Activated T-cell treated with anti-CD3 and anti-CD28 coated beads, Interleukin-2, amount 50 U/mL, for 72 hours (primary cell): ENCODE results near the gene CAMK2B. TPM values are rescaled to one million over a fixed set of nuclear protein-coding genes. Genes with fewer than 3 reads are reported as not detected.
A peak's percentile ranks its signal among the peaks of the same experiment; 100 is the strongest.

ENCODE experiments used
- ATAC-seq, 2 donors: fragments of 150-1000 bp; cut with Tn5 transposase; replicated peaks in 1 of 2; 2 replicates each; pipeline ENCODE4 v1.10.0; 2021; ENCODE audit warnings: moderate library complexity in 2 of 2, mild to moderate bottlenecking in 1 of 2
- DNase-seq, 2 donors: peaks; one replicate each; pipeline ENCODE4 v3.0.0; 2021 to 2022; ENCODE audit warnings: mixed read lengths in 1 of 2
- H3K27ac Mint-ChIP-seq: one replicate; pipeline ENCODE4 v1.8.0; 2022; ENCODE audit warnings: mild to moderate bottlenecking, moderate library complexity, mixed read lengths
- H3K27me3 Mint-ChIP-seq: one replicate; pipeline ENCODE4 v1.8.0; 2022; ENCODE audit warnings: low read depth, mixed read lengths
- H3K36me3 Mint-ChIP-seq, 2 donors: one replicate each; pipeline ENCODE4 v1.8.0; 2022; ENCODE audit warnings: mixed read lengths in 2 of 2, mild to moderate bottlenecking in 1 of 2; ENCODE audit not compliant: insufficient read depth in 2 of 2
- H3K4me1 Mint-ChIP-seq: one replicate; pipeline ENCODE4 v1.8.0; 2022; ENCODE audit warnings: low read depth, mixed read lengths
- H3K4me3 Mint-ChIP-seq, 2 donors: one replicate each; pipeline ENCODE4 v1.8.0; 2022; ENCODE audit warnings: mild to moderate bottlenecking in 2 of 2, mixed read lengths in 2 of 2, moderate library complexity in 2 of 2
- H3K9me3 Mint-ChIP-seq, 2 donors: one replicate each; pipeline ENCODE4 v1.8.0; 2022; ENCODE audit warnings: mixed read lengths in 2 of 2
- total RNA-seq, 2 donors: library from RNA; stranded (reverse); gene quantifications; one replicate each; pipeline ENCODE4 v1.2.3, GENCODE V29; 2022

Gene CAMK2B
- total RNA-seq, 2 donors from 2014 or later, result 0.86 to 1.4 TPM

GRCh38 chr7:44256459-44256858, 68.9 kb downstream of the CAMK2B start:
- peaks cover 0 to 4% of the 10 kb centered on the region in 2 donors for H3K9me3 Mint-ChIP-seq
- no peaks in the 10 kb centered on the region for H3K36me3 Mint-ChIP-seq
- no peak for DNase-seq
- H3K27me3 Mint-ChIP-seq, result no peaks in the 10 kb centered on the region
- ATAC-seq, result no peak
- H3K4me3 Mint-ChIP-seq, result no peak overlapping the region
- H3K4me1 Mint-ChIP-seq, result peaks cover 45% of the 10 kb centered on the region
- no peak overlapping the region for H3K27ac Mint-ChIP-seq

- ATAC-seq, result no peak
- H3K27me3 Mint-ChIP-seq, result no peaks in the 10 kb centered on the region
- no peak for DNase-seq
- no peaks in the 10 kb centered on the region for H3K36me3 Mint-ChIP-seq
- H3K4me1 Mint-ChIP-seq, result peaks cover 6% of the 10 kb centered on the region
- no peak overlapping the region for H3K27ac Mint-ChIP-seq
- no peak overlapping the region for H3K4me3 Mint-ChIP-seq
- peaks cover 0 to 4% of the 10 kb centered on the region in 2 donors for H3K9me3 Mint-ChIP-seq
These were observed 73.5 kb downstream of the CAMK2B start for GRCh38 chr7:44251881-44252280.

GRCh38 chr7:44251269-44251668, 74.1 kb downstream of the CAMK2B start:
- ATAC-seq (no peak), DNase-seq (no peak)
- peaks cover 6% of the 10 kb centered on the region for H3K4me1 Mint-ChIP-seq
- H3K27me3 Mint-ChIP-seq, result no peaks in the 10 kb centered on the region
- peaks cover 0 to 4% of the 10 kb centered on the region in 2 donors for H3K9me3 Mint-ChIP-seq
- H3K36me3 Mint-ChIP-seq, result no peaks in the 10 kb centered on the region
- H3K27ac Mint-ChIP-seq, result no peak overlapping the region
- no peak overlapping the region for H3K4me3 Mint-ChIP-seq

- Mint-ChIP-seq H3K36me3 (no peaks in the 10 kb centered on the region), H3K27ac (no peak overlapping the region)
These were observed 75.7 kb downstream of the CAMK2B start for GRCh38 chr7:44249639-44250234.

GRCh38 chr7:44247868-44248651, 77.3 kb downstream of the CAMK2B start:
- H3K27ac Mint-ChIP-seq, result no peak overlapping the region
- H3K36me3 Mint-ChIP-seq, result no peaks in the 10 kb centered on the region
- no peak overlapping the region for H3K4me3 Mint-ChIP-seq
- H3K27me3 Mint-ChIP-seq, result no peaks in the 10 kb centered on the region
- DNase-seq, result no peak
- no peaks in the 10 kb centered on the region for H3K4me1 Mint-ChIP-seq
- no peak for ATAC-seq
- no peaks in the 10 kb centered on the region for H3K9me3 Mint-ChIP-seq

More at GRCh38 chr7:44249639-44250234, 75.7 kb downstream of the CAMK2B start:
- H3K4me1 Mint-ChIP-seq, result no peaks in the 10 kb centered on the region
- DNase-seq (no peak), ATAC-seq (no peak)
- no peak overlapping the region for H3K4me3 Mint-ChIP-seq
- peaks cover 0 to 3% of the 10 kb centered on the region in 2 donors for H3K9me3 Mint-ChIP-seq
- no peaks in the 10 kb centered on the region for H3K27me3 Mint-ChIP-seq

GRCh38 chr7:44246396-44247113, 78.8 kb downstream of the CAMK2B start:
- H3K27ac Mint-ChIP-seq, result no peak overlapping the region
- no peak overlapping the region for H3K4me3 Mint-ChIP-seq
- no peaks in the 10 kb centered on the region for H3K4me1 Mint-ChIP-seq
- ATAC-seq (no peak), DNase-seq (no peak)
- no peaks in the 10 kb centered on the region for H3K9me3 Mint-ChIP-seq
- no peaks in the 10 kb centered on the region for H3K27me3 Mint-ChIP-seq
- no peaks in the 10 kb centered on the region for H3K36me3 Mint-ChIP-seq

GRCh38 chr7:44244282-44244681, 81.1 kb downstream of the CAMK2B start:
- Mint-ChIP-seq H3K9me3 (no peaks in the 10 kb centered on the region), H3K4me1 (no peaks in the 10 kb centered on the region), H3K4me3 (no peak overlapping the region), H3K27ac (no peak overlapping the region), H3K36me3 (no peaks in the 10 kb centered on the region), H3K27me3 (no peaks in the 10 kb centered on the region)
- ATAC-seq (peak in 1 of 2 donors; percentile 43), DNase-seq (peak; percentile 58 to 59)

- Mint-ChIP-seq H3K4me3 (no peak overlapping the region), H3K27ac (no peak overlapping the region), H3K27me3 (no peaks in the 10 kb centered on the region), H3K36me3 (no peaks in the 10 kb centered on the region), H3K4me1 (no peaks in the 10 kb centered on the region), H3K9me3 (no peaks in the 10 kb centered on the region)
- no peak for ATAC-seq
- no peak for DNase-seq
These were observed 83.3 kb downstream of the CAMK2B start for GRCh38 chr7:44242091-44242490.

GRCh38 chr7:44240983-44241510, 84.3 kb downstream of the CAMK2B start:
- Mint-ChIP-seq H3K4me1 (no peaks in the 10 kb centered on the region), H3K27ac (peak overlapping the region; percentile 85), H3K9me3 (no peaks in the 10 kb centered on the region), H3K27me3 (no peaks in the 10 kb centered on the region), H3K4me3 (peak overlapping the region; percentile 52 to 73), H3K36me3 (no peaks in the 10 kb centered on the region)
- DNase-seq (peak; percentile 73 to 78), ATAC-seq (peak; percentile 88 to 92)

GRCh38 chr7:44240376-44240775, 85.0 kb downstream of the CAMK2B start:
- Mint-ChIP-seq H3K36me3 (no peaks in the 10 kb centered on the region), H3K27me3 (no peaks in the 10 kb centered on the region), H3K4me3 (no peak overlapping the region), H3K9me3 (no peaks in the 10 kb centered on the region), H3K27ac (no peak overlapping the region), H3K4me1 (no peaks in the 10 kb centered on the region)
- ATAC-seq (no peak), DNase-seq (no peak)

GRCh38 chr7:44239361-44239760, 86.0 kb downstream of the CAMK2B start:
- no peak overlapping the region for H3K4me3 Mint-ChIP-seq
- H3K27ac Mint-ChIP-seq, result no peak overlapping the region
- DNase-seq (no peak), ATAC-seq (no peak)
- no peaks in the 10 kb centered on the region for H3K27me3 Mint-ChIP-seq
- H3K36me3 Mint-ChIP-seq, result no peaks in the 10 kb centered on the region
- no peaks in the 10 kb centered on the region for H3K9me3 Mint-ChIP-seq
- H3K4me1 Mint-ChIP-seq, result no peaks in the 10 kb centered on the region

GRCh38 chr7:44238116-44238695, 87.2 kb downstream of the CAMK2B start:
- no peak overlapping the region for H3K4me3 Mint-ChIP-seq
- no peaks in the 10 kb centered on the region for H3K36me3 Mint-ChIP-seq
- no peaks in the 10 kb centered on the region for H3K27me3 Mint-ChIP-seq
- H3K9me3 Mint-ChIP-seq, result no peaks in the 10 kb centered on the region
- ATAC-seq (no peak), DNase-seq (no peak)
- no peaks in the 10 kb centered on the region for H3K4me1 Mint-ChIP-seq
- H3K27ac Mint-ChIP-seq, result no peak overlapping the region

GRCh38 chr7:44237696-44238095, 87.7 kb downstream of the CAMK2B start:
- Mint-ChIP-seq H3K36me3 (no peaks in the 10 kb centered on the region), H3K4me3 (no peak overlapping the region), H3K27ac (no peak overlapping the region), H3K27me3 (no peaks in the 10 kb centered on the region), H3K9me3 (no peaks in the 10 kb centered on the region), H3K4me1 (no peaks in the 10 kb centered on the region)
- DNase-seq (no peak), ATAC-seq (no peak)
